Colon (tissue), 2 donors: Measurements from ENCODE around the gene FGD4.
"Not testable (repeated sequence)": the region's sequence is repeated elsewhere in the genome, so short reads cannot be mapped to it uniquely, and the experiment has no call there.

Source experiments
- FAIRE-seq: peaks from 2 replicates; lab custom pipeline; 2012; peaks lifted over from hg19 to GRCh38; lab: Jason Lieb, UNC
- donor health status: control.
- donor health status: control.

Gene FGD4

DNA sequence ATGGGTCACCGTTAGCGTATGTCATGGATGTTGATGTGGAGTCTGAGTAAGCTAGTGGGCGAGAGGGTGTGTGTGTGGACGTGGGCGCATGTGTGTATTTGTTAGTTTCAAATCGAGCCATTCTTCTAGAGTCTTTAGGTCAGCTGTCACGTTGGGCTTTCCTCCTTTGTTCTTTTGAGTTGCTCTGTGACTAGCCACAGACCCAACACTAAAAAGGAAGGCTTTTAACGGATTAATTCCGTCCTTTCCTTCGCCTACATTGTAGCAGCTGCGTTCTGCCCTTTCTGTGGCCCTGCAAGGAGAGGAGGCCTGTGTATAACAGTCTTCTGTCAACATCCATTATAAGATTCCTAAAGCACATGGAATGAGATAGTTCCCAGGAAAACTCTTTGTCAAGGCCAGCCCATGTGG is 162.6 kb downstream of the FGD4 start:
- no peak for FAIRE-seq

DNA sequence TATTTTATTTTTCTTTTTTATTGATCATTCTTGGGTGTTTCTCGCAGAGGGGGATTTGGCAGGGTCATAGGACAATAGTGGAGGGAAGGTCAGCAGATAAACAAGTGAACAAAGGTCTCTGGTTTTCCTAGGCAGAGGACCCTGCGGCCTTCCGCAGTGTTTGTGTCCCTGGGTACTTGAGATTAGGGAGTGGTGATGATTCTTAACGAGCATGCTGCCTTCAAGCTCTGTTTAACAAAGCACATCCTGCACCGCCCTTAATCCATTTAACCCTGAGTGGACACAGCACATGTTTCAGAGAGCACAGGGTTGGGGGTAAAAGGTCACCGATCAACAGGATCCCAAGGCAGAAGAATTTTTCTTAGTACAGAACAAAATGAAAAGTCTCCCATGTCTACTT is 163.1 kb downstream of the FGD4 start:
- FAIRE-seq: not testable (repeated sequence)

DNA sequence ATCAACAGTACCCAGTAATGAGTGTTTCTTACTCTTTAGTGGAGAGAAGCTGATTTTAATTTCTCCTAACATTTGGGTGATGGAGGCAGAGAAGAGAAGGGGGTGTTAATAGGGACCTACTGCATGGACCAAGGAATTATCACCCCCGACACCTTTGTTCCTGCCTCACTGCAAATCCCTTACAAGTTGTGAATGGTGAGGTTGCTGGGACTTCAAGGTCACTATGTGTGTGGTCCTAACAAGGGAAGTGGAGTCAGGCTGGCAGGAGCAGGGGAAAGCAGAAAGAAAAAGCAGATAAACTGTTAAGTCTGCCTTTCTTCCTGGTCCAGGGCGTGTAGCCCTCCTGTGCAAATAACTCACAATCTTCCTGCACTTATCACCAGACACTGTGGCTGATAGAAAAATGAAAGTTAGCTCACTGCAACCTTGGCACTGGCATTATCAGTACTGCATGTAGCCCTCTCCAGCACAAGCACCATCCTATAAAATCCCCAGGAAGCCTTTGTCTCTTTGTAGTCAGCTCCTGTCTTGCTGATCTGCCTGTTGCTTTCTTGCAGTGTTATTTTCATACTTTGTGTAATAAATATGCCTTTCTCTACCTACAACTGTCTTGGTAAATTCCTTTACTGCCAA is 167.4 kb downstream of the FGD4 start:
- FAIRE-seq: no peak

DNA sequence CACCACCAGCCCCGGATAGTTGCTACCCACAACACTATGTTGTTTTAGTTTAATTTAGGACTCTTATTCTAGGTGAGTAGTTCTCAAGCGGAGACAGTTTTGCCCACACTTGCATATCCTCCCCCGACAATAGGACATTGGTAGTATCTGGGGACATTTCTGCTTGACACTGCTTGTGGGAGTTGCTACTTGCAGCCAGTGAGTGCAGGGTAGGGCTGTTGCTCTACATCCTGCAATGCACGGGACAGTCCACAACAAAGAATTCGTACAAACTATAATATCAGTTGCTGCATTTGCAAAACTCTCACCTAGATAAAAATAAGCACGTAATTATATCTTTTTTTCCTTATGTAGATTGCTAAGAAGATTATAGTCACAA is 167.9 kb downstream of the FGD4 start:
- no peak for FAIRE-seq

DNA sequence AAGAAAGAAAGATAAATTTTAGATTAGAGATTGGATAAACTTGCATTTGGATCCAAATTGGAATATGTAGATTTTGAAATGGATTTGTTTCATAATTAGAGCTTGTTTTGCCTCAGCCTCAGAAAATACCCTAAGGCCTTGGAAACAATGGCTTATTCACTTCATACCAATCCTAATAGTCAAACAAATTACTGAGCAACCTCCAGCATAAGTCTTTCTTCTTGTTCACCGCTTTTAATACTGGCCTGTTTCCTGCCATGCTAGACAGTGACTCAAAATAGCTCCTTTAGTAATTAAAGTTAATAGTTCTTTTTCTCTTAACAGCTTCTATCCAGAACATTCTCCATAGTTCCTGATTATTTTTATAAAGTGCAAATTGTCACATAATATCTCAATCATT is 168.9 kb downstream of the FGD4 start:
- FAIRE-seq: no peak

DNA sequence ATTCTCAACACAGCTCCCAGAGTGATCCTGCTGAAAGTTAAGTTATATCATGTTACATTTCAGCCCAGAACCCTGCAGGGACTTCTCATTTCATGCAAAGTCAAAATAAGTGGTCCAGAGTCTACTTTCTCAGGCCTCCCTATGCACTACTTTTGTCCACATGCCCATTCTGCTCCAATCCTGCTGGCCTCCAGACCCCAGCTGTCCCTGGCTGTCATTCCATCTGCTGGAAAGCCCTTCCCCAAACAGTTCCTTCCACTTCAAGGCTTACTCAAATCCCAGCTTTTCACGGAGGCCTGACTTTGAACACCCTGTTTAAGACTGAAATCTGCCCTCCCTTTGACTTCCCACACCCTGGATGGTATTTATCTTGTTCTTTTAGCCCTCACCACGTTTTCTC is 169.9 kb downstream of the FGD4 start:
- no peak for FAIRE-seq

GRCh38 chr12:32574585-32574984 is 175.2 kb downstream of the FGD4 start:
- no peak for FAIRE-seq

DNA sequence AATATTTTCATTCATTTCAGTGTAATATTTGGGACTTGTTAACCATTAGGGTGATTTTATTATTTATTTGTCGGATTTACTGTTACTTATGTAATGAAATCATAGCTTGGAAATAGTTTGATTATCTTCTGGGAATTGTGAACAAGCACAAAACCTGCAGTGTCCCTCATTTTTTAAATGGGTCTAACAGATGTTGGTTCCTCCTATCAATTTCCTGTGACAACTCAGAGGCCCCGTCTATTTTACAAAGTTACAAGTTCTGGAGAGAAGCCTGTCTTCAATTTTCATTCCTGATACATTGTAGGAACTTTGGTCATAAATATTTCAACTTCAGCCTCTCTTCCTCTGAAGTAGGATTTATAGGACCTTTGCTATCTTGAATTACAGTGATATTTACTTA is 178.0 kb downstream of the FGD4 start:
- FAIRE-seq: no peak

DNA sequence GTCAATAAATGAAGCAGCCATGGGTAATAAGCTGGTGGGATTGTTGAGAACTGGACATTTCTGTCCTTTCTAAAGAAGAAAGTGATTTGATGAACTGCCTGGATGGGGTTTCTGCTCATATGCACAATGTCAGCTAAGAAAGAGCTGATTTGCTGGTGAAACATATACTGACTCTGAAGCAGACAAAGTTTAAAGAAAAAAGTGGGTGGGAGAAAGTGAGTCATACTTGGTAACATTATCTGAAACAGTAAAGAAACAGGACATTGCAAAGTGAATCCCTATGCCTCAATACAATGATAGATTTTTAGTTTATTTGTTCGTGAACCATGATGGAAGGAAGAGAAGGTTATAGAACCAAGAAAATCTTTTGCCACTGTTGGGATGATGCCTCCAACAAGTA is 184.2 kb downstream of the FGD4 start:
- no peak for FAIRE-seq

GRCh38 chr12:32585680-32586079 is 186.3 kb downstream of the FGD4 start:
- no peak for FAIRE-seq

- no peak for FAIRE-seq
Measured at GRCh38 chr12:32586390-32586789, 187.0 kb downstream of the FGD4 start.

DNA sequence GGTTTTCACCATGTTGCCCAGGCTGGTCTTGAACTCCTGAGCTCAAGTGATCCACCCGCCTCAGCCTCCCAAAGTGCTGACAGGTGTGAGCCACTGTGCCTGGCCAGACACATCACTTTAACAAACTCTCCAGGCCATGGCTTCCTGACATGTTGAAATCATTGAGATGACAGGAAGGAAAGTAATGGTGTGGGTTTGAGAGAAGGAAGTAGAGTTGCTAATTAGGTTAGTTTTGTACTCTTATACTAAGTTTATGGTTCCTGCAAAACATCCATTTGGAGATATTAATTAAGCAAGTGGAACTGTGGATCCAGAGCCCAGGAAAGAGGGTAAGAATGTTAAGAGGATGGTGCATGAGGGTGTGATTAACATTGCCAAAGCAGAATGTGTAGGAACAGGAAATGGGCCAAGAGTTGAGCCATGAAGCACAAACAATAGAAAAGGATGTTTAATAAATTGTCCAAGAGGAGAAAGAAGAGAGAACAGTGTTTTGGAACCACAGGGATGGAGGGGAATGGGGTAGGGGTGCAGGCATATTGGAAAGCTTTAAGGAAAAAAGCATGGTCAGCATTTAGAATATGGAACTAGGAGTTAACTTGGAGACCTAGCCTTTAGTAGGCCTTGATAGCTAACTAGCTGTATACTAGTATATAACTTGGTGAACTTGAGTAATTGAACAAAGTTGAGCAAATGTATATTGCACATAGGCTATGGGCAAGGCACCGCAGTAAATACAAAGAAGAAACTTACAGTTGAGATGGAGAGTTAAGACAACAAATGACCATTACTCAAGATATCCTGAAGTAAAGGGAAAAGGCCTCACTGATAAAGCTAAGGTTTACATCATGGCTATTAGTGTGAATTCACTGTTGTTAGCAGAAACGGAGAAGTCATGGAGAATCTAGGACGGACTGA is 188.5 kb downstream of the FGD4 start:
- FAIRE-seq: no peak

GRCh38 chr12:32588604-32589003 is 189.2 kb downstream of the FGD4 start:
- FAIRE-seq: no peak

GRCh38 chr12:32589165-32589865 is 190.0 kb downstream of the FGD4 start:
- FAIRE-seq: no peak

DNA sequence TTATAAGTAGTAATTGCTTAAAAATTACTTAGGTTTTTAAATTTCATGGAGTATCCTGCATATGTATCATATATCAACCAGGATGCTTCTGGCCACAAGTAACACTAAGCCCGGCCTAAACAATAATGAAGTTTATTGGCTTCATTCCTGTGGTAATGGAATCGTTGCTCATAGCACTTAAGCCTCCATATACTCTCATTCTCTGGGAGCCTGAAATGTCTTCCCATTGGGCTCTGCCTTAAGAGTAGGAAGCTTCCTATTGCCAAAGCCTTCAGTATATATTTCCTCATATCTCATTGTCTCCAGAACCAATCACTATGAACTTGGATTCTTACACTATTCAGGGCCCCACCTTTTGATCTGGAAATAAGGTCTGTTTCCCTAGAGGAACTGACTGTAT is 195.9 kb downstream of the FGD4 start:
- FAIRE-seq: no peak

- no peak for FAIRE-seq
Measured at GRCh38 chr12:32596030-32596429, 196.7 kb downstream of the FGD4 start.

DNA sequence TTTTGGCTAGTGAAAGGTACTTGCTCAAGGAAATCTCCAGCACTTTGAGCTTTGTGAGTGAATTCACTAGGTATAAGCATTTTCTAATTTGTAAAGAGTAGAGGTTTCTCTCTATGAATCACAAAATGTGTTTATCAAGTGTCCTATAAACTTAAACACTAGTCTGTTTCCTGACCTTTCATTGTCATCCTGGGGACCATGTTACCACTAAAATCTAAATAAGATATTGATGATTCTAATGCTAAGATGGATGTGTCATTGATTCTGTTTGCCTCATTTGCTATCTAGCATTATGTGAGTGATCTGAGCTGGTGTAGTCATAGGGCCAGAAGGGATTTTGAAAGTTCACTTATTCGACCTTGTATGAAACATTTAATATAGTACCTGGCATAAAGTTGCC is 199.3 kb downstream of the FGD4 start:
- no peak for FAIRE-seq

- FAIRE-seq: no peak
Measured at GRCh38 chr12:32600681-32601080, 201.3 kb downstream of the FGD4 start.

- FAIRE-seq: no peak
Measured at GRCh38 chr12:32603071-32603470, 203.7 kb downstream of the FGD4 start.

DNA sequence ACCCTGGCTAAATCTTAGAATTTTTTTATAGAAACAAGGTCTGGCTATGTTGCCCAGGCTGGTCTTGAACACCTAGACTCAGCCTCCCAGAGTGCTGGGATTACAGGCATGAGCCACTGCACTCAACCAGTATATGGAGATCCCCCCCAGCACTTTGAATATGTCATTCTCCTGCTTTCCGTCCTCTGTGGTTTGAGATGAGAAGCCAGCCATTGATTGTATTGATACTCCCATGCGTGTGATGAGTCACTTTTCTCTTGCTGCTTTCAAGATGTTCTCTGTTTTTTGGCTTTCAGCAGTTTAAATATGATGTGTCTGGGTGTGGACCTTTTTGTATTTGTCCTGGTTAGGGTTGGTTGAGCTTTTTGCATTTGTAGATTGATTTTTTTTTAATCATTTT is 204.5 kb downstream of the FGD4 start:
- no peak for FAIRE-seq

DNA sequence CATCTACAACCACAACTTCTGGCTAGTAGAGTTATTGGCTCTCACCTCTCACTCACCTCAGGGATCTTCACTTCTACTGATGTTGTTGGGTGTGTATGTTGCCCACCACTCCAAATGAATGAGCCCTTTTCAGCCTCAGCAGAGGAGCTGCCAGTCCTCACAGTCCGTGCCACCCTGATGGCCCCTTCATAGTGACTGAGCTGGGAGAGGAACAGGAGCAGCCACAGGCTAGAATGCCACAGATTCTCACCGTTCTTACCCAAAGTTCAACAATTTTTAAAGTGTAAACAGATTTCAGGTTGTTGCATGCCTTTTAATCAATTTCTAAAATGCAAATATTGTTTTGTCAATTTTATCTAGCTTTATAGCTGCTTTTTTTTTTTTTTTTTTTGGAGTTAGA is 205.2 kb downstream of the FGD4 start:
- no peak for FAIRE-seq

DNA sequence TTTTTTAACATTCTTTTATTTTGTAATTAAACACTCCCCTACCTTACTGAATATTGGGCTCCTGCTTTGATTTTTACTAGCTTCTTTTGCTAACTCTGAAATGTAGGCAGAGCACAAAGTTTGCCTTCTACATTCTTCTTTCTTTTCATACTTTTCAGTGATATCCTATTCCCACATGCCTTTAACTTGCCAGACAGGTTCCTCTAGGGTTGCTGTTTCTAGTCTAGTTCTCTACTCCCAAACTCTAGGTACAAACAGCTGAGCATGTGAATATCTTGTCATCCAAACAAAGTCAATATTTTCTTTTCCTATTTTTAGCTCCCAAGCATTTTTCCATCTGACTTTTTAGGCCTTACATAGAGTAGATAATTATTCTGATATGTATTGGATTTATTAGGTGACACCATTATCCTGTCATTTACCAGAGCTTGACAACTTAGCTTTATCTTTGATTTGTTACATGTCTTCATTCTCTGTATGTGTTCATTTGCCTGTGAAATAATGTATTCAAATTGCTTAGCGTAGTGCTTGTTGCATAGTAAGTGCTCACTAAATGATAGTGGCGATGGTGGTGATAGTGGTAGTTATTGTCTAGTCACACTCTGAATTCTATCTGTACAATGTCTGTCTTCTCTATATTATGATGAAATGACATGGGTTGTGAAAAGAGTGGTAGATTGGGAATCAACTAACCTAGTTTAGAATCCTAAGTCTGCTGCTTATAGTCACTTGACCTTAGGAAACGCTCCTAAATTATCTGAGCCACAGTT is 206.2 kb downstream of the FGD4 start:
- FAIRE-seq: no peak
